ENCODE measurements around the gene LAMC1.

The LAMC1 gene

DNA sequence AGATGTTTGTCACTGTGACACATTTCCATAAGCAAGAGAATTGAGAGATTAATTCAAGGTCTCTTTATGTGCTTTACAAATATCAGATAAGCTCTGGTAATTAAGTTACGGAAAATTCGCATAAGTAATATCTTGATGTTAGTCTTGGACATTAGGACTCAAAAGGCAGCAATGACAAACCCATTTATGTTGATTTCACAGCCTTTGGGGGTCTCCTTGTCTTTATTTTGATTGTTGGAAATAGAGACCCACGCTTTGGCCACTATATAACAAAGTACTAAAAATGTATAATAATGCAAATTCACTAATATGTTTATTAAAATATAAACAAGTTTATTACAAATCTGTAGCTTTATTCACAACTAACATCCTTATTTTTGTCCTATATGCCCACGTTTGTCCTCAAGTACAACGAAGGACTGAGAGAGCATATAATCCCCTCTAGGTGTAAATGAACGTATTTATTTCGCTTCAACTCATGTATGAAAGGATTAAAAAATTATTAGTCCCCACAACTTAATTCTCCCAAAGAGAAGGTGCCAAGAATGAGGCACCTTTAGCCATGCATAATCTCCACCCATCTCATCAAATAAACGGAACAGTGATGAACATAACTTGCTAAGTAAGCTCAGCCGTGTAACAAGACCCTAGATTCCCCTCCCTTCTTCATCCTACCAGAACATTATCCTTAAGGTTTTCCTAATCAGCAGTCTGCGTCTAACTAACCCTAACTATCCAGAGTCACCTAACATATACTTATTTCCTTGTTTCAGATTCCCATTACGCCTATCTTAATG, 1.6 kb upstream of the LAMC1 start:
- DNase-seq, result no peak

DNA sequence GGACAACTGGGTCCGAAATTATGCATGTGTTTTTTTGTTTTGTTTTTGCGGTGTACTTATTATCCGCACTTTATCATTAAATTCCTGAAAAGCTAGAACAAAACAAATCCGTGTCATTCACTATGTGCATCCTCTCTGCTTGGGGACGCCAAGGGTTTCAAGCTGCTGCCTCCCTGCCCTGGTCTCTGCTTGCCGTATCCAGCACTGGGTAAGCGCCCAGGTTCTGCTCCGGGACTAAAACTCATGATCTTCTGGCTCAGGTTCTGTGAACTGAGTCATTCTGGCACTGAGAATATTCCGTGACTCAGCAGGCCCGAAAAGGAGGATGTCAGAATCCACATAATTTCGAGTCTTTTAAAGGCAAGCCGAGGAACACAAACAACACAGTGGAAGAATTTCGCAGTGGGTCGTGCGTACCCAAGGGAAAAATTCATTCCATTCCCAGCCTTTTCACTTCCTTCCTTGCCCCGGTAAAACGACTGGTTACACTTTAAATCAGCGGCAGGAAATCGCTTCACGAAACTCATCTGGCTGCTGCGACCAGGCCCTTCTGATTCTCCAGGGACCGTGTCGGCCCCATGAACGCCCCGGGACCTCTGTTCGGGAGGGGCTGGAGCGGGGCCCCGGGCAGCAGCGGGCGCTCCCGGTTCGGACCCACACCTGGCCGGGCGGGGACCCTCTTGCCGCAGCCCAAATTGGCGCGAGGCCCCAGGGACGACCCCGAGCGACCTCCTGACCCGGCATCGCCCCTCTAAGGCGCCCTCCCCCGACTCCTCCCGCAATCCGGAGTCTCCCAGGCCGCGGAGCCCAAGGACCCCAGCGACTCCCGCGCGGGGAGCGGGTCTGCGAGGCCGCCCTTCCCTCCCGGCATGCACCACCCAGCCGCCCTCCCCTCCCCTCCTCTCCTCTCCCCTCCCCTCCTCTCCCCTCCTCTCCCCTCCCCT, 746 bp upstream of the LAMC1 start:
- no peak for DNase-seq

DNA sequence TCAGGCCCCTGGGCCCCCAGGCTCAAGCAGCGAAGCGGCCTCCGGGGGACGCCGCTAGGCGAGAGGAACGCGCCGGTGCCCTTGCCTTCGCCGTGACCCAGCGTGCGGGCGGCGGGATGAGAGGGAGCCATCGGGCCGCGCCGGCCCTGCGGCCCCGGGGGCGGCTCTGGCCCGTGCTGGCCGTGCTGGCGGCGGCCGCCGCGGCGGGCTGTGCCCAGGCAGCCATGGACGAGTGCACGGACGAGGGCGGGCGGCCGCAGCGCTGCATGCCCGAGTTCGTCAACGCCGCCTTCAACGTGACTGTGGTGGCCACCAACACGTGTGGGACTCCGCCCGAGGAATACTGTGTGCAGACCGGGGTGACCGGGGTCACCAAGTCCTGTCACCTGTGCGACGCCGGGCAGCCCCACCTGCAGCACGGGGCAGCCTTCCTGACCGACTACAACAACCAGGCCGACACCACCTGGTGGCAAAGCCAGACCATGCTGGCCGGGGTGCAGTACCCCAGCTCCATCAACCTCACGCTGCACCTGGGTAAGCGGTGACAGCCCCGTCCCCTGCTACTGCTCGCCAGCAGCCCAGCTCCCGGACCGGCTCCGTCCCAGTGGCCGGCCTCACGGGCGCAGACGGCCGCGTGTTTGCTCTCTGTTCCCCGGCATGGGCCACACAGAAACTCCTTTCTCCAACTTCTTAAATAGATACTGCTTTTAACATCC, 539 bp downstream of the LAMC1 start:
- DNase-seq, result no peak

DNA sequence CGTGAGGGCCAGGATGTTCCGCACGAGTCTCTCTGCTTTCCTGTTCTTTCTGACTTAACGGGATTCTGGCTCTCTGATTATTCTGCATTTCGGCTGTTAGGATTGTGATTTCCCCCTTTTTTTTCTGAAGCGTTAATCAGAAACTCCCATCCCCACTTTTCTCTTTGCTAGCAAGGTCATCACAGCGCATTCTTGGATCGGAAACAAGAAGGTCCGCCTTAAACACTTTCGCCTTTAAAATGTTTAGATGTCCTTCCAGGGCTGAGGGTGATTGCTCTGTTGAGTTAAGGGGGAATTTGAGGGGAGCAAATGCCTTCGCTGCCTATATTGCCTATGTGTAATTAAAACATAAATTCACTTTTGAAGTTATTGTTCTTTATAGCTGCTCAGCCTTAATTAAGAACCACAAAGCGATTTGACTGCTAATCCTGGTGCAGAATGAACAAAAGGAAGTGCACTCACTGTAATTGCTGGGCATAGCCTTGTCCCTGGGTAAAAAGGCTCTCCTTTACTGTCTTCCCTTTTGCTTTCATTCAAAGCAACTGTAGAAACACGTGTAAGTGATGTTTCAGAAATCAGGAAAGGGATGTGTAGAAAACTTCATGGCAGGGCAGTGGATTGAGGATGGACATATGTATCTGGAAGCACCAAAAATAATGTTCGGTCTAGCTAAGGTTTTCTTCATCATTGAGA, 1.2 kb downstream of the LAMC1 start:
- DNase-seq, result no peak

DNA sequence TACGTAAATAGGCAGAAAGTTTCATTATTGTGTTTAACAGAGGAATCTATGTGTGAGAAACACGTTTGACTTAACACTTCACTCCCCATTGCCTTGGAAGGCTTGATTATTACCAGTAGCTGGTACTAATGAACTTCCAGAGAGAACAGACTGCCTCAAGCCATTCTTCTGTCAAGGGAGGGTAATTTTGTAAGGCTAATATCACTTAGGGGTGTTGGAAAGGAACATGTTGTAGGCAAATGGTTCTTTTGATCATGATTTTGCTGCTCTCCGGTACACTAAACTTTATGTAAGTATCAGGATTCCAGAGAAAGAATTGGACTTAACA, 1.8 kb downstream of the LAMC1 start:
- DNase-seq, result no peak

DNA sequence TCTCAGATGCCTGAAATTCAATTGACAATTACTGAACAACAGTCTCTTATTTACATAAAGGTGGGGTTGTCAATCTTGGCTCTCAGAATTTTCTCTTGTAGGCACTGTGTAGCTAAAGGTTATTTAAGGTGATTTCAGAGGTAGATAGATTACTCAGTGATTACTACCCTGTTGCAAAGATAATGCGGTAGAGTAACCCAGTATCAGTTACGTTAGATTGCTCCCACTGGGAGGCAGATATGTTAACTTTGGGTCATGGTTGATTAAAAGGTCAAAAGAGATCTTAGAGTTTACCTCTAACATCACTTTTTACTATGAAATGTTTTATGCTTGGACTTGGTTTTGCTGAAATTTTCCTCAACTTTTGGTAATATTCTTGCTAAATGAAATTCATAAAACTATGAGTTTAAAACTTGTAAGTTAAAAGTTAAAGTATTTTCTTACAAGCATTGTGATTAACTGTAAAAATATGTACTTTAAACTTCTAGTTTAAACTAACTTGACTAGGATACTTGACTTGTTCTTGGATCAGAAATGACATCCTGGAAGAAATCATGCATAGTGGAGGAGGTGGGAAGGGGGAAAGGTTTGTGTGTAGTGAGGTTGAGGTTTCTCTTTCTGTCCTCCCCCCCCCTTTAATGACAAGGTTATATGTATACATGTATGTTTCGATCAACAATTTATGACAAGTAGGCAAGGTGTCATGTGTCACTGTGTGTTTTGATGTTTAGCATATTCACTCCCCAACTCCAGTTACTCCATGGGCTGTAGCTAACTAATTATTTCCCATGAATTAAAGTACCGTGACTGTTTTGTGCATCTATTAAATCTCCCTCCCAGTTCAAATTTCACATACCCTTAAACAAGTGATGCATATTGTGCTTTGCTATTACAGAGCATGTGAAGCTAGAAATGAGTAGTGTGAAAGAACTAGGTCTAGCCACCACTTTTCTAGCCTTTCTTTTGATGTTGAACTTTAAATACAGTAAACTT, 2.9 kb downstream of the LAMC1 start:
- no peak for DNase-seq

DNA sequence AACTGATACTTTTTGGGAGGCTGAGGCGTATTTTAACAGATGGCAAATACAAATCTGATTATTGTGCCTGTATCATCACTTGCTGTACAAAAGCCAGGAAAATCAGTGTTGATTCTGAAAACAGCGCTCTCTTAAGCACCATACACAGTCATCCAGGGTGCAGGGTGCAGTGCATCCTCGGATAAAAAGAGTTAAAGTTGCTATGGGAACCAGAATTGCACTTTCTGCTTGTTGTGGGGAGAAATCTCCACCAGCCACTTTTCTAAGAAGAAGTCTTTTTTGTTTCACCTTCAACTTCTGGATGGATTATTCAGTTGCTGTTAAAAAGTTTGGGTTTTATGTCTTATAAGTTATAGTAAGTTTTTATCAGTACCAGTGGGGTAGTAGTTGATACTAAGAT, 3.8 kb downstream of the LAMC1 start:
- no peak for DNase-seq

DNA sequence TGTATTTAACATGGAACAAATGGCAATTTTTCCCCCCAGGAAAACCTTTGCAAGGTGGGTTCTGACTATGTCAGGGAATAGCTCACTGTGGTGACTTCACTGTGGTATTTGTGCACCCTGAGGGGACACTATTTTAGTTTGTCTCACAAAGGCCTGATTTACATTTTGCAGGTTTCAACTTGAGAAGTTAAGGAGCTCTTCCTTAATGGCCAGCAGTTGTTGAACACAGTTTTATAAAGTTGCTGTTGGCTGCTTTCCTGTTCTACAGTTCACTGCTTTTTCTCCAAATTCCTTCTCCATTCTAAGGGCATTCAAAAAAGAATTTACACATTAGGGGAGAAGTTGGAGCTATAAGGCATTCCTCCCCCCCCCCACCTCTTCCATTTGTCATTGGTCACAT, 4.6 kb downstream of the LAMC1 start:
- DNase-seq, result no peak

DNA sequence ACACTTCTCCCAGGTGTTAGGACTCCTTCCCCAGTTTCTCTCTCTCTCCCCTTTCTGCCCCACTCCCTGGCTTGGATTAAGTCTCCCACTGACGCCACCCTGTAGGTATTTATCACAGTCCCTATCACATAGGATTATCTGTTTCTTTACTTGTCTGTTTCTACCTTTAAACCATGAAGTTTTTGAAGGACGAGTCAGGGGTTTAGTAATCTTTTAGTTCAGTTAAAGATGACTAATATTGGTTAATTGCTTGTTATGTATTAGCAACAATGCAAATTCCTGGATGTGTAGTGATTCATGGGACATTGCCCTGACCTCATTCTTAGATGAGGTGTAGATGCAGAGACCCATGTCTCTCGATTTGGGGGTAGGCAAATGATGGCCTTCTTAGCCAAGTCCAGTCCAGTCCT, 6.4 kb downstream of the LAMC1 start:
- no peak for DNase-seq

DNA sequence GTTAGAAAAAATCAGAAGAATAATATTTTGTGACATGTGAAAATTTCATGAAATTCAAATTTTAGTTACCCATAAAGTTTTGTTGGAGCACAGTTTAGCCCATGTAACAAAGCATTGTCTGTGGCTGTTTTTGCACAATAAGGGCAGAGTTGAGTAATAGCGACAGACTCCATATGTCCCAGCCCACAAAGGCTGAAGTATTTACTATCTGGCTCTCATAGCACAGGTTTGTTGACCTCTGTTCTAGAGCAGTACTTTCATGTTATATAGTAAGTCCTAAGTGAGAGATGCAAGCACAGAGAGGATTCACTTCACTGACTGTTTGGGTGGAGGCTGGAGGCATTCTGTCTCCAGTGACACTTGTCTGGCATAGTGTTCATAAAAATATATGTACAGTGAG, 6.8 kb downstream of the LAMC1 start:
- DNase-seq, result no peak

DNA sequence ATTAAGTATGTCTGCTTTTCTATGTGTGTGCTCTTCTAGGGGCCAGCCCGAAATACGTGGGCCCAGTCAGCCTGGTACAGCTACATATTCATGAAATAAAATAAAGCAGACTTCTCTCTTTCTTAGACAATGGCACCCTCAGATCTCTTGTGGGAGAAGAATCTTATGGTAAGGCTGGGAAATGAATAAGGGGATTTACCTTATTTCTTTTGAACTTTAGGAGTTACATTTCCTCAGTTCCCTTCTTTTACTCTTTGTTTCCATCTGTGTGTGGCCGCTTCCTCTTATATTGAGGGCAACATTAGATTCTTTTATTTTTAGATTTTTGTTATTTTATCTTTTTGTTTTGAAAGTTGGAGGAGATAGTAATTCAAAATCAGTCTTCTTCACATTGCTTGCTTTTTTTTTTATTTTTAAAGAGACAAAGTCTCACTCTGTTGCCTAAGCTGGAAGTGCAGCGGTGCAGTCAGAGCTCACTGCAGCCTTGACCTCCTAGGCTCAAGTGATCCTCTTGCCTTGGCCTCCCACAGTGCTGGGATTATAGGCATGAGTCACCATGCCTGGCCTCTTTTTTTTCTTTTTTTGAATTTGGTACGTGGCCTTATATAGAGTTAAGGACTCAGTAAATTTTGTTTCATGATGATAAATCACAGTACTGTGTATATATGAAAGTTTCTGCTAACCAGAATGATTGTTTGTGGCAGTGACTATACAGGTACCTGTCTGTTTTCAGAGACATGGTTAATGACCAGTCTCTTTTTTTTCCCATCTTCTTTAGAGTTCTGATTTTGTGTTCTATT, 9.1 kb downstream of the LAMC1 start:
- DNase-seq, result no peak

DNA sequence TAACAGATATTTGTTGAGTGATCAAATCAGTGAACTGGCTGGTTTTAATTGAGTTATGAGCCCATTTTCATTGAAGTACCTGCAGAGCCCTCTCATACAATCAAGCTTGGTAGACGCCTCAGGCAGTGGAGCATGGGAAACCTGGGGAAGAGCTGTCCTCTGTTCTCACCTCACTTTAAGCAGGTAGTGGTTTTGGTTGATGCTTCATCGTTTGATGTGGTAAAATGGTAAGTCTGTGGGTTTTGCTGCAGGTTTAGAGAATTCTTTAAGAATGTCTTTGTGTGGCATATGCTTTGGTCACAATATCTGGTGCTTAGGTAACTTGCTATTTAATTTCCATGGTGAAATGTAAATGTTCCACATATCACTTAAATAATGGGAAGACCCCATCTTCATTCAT, 10.0 kb downstream of the LAMC1 start:
- DNase-seq, result no peak

DNA sequence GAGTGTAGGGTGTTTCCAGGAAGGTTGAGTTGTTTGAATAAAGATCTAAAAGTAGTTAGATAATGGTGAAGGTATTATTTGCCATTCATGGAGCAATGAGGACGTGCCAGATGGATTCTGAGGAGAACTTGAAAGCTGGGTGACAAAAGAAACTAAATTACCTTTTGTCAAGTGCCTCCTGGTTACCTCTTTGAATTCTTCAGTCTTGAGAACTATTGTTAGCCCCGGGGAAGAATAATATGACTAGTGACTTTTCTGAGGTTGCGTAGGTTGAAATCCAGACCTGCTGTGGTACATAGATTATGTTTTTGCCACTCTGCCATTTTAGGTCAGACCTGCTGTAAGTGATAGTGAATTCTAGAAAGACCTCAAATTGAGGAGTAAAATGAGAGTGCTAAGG, 11.5 kb downstream of the LAMC1 start:
- DNase-seq, result no peak

DNA sequence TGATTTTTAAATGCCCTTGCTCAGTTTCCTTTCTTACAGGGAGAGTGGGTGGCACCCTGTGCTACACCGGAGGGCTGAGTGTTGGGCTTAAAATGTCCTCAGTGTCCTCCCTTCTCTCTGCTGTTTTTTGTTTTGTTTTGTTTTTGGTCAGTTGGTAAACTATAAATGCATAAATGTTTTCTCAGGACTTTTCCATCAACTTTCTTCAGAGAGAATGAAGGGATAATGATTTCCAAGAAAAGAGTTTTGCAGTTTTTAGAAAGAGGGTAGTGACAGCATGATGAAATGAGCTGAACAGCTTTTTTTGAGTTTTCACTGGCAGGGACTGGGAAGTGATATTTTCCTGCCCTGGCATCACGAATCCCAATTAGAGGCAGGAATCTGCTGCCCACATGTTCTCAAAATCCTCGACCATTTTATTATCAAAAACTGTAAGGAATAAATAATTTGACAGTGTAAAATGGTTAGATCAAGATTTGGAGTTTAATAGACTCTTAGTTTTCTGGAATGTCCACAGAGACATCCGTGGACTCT, 15.2 kb downstream of the LAMC1 start:
- DNase-seq, result no peak

DNA sequence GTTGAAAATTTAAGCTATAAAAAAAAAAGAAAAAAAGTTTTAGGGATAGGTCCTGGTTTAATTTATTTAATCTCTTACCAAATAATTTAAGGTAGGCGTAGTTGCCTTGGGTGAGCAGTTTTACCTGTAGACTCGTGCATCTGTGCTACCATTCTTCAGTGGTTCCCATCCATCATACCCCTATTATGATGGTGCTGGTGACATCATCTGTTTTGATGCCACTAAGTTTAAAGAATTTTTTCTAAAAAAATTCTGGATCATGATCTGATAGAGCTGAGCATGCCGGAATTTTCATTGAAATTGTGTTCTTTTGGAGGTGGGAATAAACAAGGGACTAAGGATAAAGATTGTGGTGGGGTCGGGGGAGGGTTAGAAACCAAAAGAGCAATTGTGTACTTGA, 15.7 kb downstream of the LAMC1 start:
- no peak for DNase-seq

DNA sequence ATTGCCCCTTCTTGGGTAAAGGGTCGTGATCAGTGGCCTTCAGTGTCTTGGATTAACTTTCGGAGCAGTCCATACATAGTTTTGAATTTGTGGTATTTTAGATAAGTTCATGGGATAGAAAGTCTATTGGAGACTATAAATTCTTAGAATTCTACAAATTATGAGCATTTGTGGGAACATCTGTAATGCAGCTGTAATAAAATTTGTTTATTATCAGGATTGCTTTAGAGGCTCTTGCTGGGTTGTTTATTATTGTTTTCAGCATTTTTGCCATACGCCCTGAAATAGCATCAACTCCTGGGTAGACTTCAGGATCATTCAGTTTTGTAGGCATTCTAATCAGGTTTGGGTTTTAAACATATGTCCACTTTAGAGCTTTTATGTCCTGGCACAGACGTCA, 16.1 kb downstream of the LAMC1 start:
- no peak for DNase-seq

DNA sequence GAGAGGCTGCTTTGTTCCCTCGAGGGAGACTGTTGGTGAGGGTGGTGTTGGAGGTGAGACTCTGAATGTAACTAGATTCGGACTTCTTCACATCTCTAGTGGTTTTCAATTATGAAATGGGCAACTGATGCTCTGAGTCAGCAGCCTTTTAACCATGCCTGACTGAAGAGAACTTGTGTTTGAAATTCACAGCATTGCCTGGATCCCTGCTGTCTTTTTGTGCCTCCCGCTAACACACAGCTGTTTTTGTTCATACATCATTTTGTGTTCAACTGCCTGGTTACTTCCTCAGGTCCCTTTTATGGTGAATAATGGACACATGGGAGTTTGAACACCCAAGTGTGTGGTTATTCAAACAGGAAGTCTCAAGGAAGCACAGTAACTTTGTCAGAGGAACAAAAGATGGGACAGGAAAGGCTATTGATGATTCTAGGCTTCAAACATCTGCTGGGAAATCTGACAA, 16.8 kb downstream of the LAMC1 start:
- no peak for DNase-seq

DNA sequence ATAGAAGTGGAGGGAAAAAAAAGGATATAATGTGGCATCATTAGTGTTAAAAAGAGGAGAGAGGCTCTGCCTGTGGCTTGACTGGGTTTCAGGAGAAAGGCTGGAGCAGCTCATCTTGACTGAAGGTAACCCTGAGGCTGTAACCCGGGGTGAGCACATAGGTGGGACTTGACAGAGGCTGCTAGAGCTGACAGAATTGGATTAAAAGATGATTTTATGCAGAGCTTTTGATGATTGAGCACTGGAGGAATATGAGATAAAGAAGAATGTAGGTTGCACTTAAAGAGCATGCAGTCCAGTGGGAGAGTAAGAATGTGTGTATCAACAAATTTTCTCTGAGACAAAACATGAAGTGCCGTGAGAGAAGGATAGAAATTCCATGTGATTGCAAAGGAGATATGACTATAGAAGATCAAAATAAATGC, 17.3 kb downstream of the LAMC1 start:
- no peak for DNase-seq

DNA sequence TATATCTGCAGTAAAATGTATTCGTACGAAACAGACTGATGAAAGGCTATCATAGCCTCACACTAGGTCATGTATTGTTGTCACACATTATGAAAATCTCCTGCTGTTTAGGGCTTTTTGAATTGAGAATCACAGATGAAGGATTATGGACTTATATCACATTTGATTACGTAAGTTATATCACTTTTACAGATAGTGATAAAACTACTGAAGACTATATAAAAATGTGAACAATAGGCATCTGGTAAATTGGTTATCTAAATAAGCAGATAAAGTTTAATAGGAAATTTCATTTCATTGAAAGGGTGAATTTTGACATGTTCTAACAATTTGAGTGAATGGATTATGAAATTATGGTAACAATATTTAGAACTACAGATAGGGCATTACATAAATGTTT, 20.0 kb downstream of the LAMC1 start:
- no peak for DNase-seq
